ENCODE data around the gene RANBP3L.
A peak's percentile ranks its signal among the peaks of the same experiment; 100 is the strongest.
"Not testable (repeated sequence)": the region's sequence is repeated elsewhere in the genome, so short reads cannot be mapped to it uniquely, and the experiment has no call there.

RANBP3L gene
- 0 to 23.0 (median 0.13) reads per million in 18 experiments for total RNA-seq

- DNase-seq, result peak in 1 of 2 donors; percentile 15
Measured at GRCh38 chr5:36301858-36302603, at the start of gene RANBP3L. Gene RANBP3L, minus strand, starts transcription at chr5:36301902. Its CDS starts 486 bp downstream, at chr5:36301416.

- DNase-seq, result no peak
Measured at GRCh38 chr5:36346896-36347690, 45.4 kb upstream of the RANBP3L start.

GRCh38 chr5:36344899-36345298 lies 43.2 kb upstream of the RANBP3L start:
- no peak for DNase-seq

- DNase-seq, result not testable (repeated sequence)
Measured at GRCh38 chr5:36341720-36342119, 40.0 kb upstream of the RANBP3L start.

- DNase-seq, result no peak
Measured at GRCh38 chr5:36337597-36337996, 35.9 kb upstream of the RANBP3L start.

GRCh38 chr5:36334315-36334714 lies 32.6 kb upstream of the RANBP3L start:
- no peak for DNase-seq

- DNase-seq, result not testable (repeated sequence)
Measured at GRCh38 chr5:36332720-36333119, 31.0 kb upstream of the RANBP3L start.

GRCh38 chr5:36325196-36325595 lies 23.5 kb upstream of the RANBP3L start:
- DNase-seq, result no peak

GRCh38 chr5:36323926-36324781 lies 22.5 kb upstream of the RANBP3L start:
- DNase-seq, result no peak

GRCh38 chr5:36312953-36313672 lies 11.4 kb upstream of the RANBP3L start:
- DNase-seq, result no peak

- DNase-seq, result no peak
Measured at GRCh38 chr5:36311956-36312355, 10.3 kb upstream of the RANBP3L start.

GRCh38 chr5:36310138-36310537 lies 8.4 kb upstream of the RANBP3L start:
- DNase-seq, result no peak

GRCh38 chr5:36305571-36306326 lies 4.0 kb upstream of the RANBP3L start:
- peak; percentile 46 to 57 for DNase-seq

GRCh38 chr5:36304095-36304805 lies 2.5 kb upstream of the RANBP3L start:
- DNase-seq, result peak; percentile 22 to 52

- DNase-seq, result no peak
Measured at GRCh38 chr5:36300927-36301540, 668 bp downstream of the RANBP3L start.

GRCh38 chr5:36300191-36300926 lies 1.3 kb downstream of the RANBP3L start:
- no peak for DNase-seq

- peak; percentile 40 to 63 for DNase-seq
Measured at GRCh38 chr5:36298552-36298951, 3.1 kb downstream of the RANBP3L start.

GRCh38 chr5:36297653-36298052 lies 4.0 kb downstream of the RANBP3L start:
- no peak for DNase-seq

- DNase-seq, result no peak
Measured at GRCh38 chr5:36285837-36286615, 15.7 kb downstream of the RANBP3L start.

Data from inflammatory macrophage (primary cell).